ENCODE results near the gene SLC29A3. TPM values are rescaled to one million over a fixed set of nuclear protein-coding genes. Genes with fewer than 3 reads are reported as not detected.

The SLC29A3 gene
- polyA plus RNA-seq, 1 of the 3 experiments (the other 2 are of a cell fraction), result 3.8 TPM

- peak overlapping the region in 1 of 2 experiments; percentile 25; a peak in 1 of 4 replicates for H3K27ac ChIP-seq (ENCODE audit: low read depth in 2 of 2, low read length in 1 of 2)
Measured at GRCh38 chr10:71300555-71301370, 18.3 kb upstream of the SLC29A3 start.

More at GRCh38 chr10:71300555-71301370, 18.3 kb upstream of the SLC29A3 start:
- H3F3A ChIP-seq (replicated peaks; ENCODE audit: insufficient read depth), result peaks cover 3% of the 10 kb centered on the region
- no peak for TF ChIP-seq USF1 (IDR thresholded peaks at IDR 0.05; ENCODE audit: borderline replicate concordance, low read depth)
- TF ChIP-seq PBX3 (IDR thresholded peaks at IDR 0.05), result no peak
- no peak for TF ChIP-seq GABPA (IDR thresholded peaks at IDR 0.05; ENCODE audit: low read depth)
- no peak for TF ChIP-seq CTCF (IDR thresholded peaks at IDR 0.05)
- no peak for TF ChIP-seq FOXJ3 (CRISPR knock-in tag; IDR thresholded peaks at IDR 0.05)
- TF ChIP-seq MXI1 (IDR thresholded peaks at IDR 0.05; ENCODE audit: low read depth, low read length), result no peak
- TF ChIP-seq SIN3A (IDR thresholded peaks at IDR 0.05; ENCODE audit: borderline replicate concordance, low read depth, low read length), result no peak
- TF ChIP-seq RXRA (IDR thresholded peaks at IDR 0.05; ENCODE audit: borderline replicate concordance, low read depth), result no peak
- no peaks in the 10 kb centered on the region for H3K79me2 ChIP-seq (ENCODE audit: insufficient read depth)
- ChIA-PET POLR2A (no interaction called here), CTCF (interaction anchor here (0.9 to 1.3 kb wide), 4 partner anchors 13 to 398 kb away, joined by 3 to 5 read pairs (median 3); no protein-coding TSS in a partner anchor)
- no peak for DNase-seq
- no peak overlapping the region for H3K9ac ChIP-seq
- WGBS (ENCODE audit: low lambda C conversion rate), result 85% methylated on average over 8 of the region's 16 CpGs
- H3K27me3 ChIP-seq (ENCODE audit: insufficient read depth), result no peaks in the 10 kb centered on the region
- H3K9me2 ChIP-seq, result no peaks in the 10 kb centered on the region
- no peak overlapping the region for H2AFZ ChIP-seq (ENCODE audit: low read depth)
- H3K4me2 ChIP-seq, result no peak overlapping the region
- peaks cover 17 to 31% of the 10 kb centered on the region in 2 experiments for H3K36me3 ChIP-seq (replicated peaks in 1 of 2; ENCODE audit: control insufficient read depth in 1 of 2, insufficient read depth in 2 of 2, low read length in 1 of 2)
- H4K20me1 ChIP-seq (ENCODE audit: insufficient read depth), result peaks cover 21% of the 10 kb centered on the region
- no peaks in the 10 kb centered on the region; a peak in 1 of 4 replicates for H3K4me1 ChIP-seq (ENCODE audit: control insufficient read depth in 1 of 2, insufficient read depth in 2 of 2, low read depth in 1 of 2, low read length in 1 of 2)
- H3K9me3 ChIP-seq, result no peaks in the 10 kb centered on the region
- no peak overlapping the region for H3K4me3 ChIP-seq (ENCODE audit: low read depth in 2 of 2, low read length in 1 of 2)

All from SK-N-SH (cell line).